Skeletal muscle cell (primary cell): ENCODE data around the gene OR2H1.
"Not testable (repeated sequence)": the region's sequence is repeated elsewhere in the genome, so short reads cannot be mapped to it uniquely, and the experiment has no call there.

Experiments
- DNase-seq: peaks from one replicate; pipeline ENCODE4 v3.0.0-alpha.2; 2010; ENCODE audit warnings: low read depth
- H3K4me3 ChIP-seq: 2 replicates; pipeline ENCODE4 v1.5.1; 2011; ENCODE audit warnings: low read depth, mild to moderate bottlenecking, control low read depth, low read length, moderate library complexity

Gene OR2H1

DNA sequence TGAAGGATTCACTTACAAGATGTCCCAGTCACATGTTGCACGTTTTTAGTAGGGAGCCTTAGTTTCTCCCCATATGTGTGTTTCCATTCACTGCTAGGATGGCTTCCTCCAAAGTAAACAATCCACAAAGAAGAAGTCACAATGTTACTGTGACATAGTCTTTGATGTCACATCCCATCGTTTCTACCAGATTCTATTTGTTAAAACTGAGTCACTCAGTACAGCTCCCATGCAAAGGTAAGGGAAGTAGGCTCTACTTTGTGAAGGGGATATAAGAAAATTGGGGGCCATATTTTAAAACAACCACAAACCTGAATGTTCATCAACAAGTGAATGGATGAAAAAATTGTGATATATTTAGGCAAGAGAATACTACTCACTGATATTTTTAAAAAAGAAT lies at the start of gene OR2H1, which contains the start of gene OR11A1:
Gene OR2H1 (plus strand): TSS at position 185 of the 400 bp plus-strand sequence. CDS start 4,615 bp downstream, outside the sequence.
Gene OR11A1 (minus strand): TSS at position 101 of the 400 bp plus-strand sequence. CDS start 29,430 bp downstream, outside the sequence.
- no peak for DNase-seq
- no peak within 1 kb of the TSS for H3K4me3 ChIP-seq

DNA sequence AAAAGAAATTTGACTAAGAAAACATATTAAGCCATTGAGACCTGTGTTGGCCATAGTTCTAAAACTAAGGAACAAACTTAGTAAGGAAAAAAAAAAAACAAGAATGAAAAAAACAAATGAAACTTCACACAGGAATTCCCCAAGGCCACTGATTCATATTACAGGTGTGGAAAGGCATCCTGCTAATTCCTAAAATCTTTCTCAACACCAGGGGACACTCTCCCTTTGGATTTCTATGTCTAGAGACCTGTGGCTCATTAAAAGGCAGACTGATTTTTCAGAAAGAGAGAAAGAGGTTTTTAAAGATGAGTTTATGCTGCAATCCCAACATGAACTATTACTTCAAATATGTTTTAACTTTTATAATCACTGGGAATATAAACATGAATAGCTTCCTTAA lies 42.4 kb upstream of the OR2H1 start, which contains the start of gene OR12D1:
Gene OR12D1 (plus strand): TSS at position 341 of the 400 bp plus-strand sequence.
- H3K4me3 ChIP-seq = no peak within 1 kb of the TSS
- DNase-seq = no peak

DNA sequence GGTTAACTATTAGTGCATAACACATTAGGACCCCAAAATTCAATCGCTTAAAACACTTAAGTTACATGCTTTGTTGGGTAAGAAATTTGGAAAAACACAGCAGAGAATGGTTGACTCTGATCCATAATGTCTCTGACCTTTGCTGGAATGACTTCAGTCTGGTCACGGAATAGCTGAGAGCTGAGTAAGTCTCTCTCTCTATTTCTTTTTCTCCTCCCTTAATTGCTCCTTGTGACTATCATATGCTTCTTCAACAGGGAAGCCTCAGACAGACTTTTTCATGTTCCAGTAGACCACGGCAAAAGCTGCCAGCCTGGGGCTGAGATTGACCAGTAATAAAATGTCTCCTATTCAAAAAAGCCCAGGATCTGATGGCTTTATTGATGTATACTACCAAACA lies 37.4 kb upstream of the OR2H1 start:
- no peak overlapping the region for H3K4me3 ChIP-seq
- no peak for DNase-seq

DNA sequence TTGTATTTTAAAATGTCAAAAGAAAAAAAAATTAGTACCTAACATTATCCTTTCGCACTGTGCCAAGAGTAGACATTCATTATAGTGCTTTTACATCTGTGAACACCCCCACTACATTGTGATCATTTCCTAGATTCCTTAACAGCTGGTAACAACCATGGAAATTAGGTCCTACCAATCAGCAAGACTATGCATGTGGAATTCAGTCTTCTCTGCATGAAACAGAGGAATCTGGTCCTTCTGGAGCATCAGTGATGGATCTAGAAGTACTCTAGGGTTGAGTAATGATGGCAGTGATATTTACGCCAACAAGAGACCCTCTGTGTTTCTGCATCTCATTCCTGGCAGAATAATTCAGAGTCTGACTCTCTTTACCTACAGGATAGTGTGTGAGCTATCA lies 32.8 kb upstream of the OR2H1 start:
- DNase-seq = no peak
- no peak overlapping the region for H3K4me3 ChIP-seq

DNA sequence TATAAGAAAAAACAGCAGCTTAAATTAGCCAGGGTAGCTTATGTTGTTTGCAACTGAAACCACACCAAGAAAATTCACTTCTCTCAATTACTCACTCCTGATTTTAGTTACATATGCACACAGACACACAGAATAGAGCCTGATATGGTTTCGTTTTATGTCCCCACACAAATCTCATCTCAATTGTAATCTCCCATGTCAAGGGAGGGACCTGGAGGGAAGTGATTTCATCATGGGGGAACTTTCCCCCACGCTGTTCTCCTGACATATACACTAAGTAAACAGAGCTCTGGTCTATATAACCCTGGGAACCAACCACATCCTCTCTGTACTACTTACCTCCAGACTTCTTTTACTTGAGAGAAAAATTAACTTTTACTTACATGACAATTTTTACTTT lies 32.4 kb upstream of the OR2H1 start:
- no peak for DNase-seq
- no peak overlapping the region for H3K4me3 ChIP-seq

DNA sequence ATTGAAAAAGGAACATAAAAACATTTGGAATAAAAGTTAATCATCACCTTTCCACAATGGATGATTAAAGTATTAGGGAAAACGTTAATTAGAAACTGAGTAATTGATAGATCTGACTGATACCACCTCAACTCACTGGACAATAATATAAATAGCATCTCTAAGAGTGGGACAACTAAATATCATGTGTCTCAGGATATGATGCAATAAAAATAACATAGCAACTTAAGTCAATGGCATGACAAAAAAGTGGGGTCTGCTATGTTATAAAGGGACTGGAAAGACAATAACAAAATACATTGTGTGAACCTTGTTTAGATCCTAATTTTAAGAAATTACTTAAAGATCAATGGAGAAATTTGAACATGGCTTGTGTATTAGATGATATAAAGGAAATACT lies 31.9 kb upstream of the OR2H1 start:
- no peak for DNase-seq
- H3K4me3 ChIP-seq = no peak overlapping the region

DNA sequence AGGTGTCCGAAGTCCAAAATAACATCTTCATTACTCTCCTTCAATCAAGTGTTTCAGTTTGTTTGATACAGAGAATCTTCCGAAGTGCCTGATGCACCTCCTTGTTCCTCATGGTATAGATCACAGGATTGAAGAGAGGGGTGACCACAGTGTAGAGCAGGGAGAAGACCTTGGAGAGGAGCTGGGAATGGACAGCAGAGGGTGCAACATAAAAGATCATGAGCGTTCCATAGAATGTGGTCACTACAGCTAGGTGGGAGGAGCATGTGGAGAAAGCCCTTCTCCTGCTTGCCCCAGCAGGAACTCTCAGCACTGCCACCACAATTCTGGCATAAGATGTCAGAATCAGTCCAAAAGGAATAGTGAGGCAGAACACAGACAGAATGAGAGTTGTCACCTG lies 30.3 kb upstream of the OR2H1 start:
- no peak for DNase-seq
- no peak overlapping the region for H3K4me3 ChIP-seq

DNA sequence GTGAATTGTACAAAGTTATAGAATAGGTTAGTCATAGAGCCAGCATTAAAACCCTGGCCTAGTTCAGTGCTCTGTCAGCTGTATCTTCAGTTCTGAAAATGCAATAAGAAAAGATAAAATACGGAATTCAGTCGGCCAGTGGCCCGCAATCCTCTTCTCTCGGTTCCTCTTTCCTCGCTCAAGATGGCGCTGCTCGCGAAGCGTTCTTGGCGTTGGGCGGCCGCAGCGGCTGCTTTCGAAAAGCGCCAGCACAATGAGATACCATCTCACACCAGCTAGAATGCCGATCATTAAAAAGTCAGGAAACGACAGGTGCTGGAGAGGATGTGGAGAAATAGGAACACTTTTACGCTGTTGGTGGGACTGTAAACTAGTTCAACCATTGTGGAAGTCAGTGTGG lies 20.2 kb upstream of the OR2H1 start:
- H3K4me3 ChIP-seq, DNase-seq: not testable (repeated sequence)

DNA sequence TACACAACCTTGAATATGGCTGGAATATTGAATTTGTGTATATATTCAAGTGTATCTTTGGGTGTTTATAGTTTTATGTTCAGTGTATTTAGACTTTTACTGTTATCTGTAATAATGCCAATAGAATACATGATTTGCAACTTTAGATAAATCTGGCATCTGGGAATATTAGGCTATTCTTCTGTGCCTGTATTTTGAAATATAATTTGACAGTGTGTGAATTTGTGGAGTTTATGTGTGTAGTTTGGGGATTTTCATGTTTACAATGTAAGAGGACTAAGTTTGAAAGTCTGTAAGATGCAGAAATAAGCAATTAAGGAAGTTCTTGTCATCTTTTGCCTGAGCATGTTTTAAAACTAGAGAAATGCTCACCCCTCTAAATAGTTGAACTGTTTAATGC lies 17.9 kb upstream of the OR2H1 start, which contains the start of gene OR10C1:
Gene OR10C1 (plus strand): TSS at position 301 of the 400 bp plus-strand sequence. CDS start 710 bp downstream, outside the sequence.
- DNase-seq = no peak
- H3K4me3 ChIP-seq = no peak within 1 kb of the TSS

DNA sequence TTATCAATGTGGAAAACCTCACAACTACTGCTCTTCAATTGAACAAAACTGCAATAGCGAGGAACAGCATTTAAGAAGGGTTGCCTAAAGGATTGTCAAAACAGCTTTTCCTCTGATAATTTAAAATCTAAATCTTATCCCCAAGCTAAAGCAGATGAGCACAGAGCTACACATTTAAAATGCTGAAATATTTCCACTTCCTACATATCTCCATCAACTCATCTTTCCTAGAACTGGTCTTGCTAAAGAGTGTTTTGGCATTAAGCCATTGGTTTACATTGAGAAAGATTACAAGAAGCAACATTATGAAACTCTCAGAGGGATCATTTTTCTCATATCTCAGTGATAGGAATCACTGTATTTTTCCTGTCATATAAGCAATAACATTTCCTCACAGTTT lies 14.2 kb upstream of the OR2H1 start:
- no peak overlapping the region for H3K4me3 ChIP-seq
- DNase-seq = no peak

DNA sequence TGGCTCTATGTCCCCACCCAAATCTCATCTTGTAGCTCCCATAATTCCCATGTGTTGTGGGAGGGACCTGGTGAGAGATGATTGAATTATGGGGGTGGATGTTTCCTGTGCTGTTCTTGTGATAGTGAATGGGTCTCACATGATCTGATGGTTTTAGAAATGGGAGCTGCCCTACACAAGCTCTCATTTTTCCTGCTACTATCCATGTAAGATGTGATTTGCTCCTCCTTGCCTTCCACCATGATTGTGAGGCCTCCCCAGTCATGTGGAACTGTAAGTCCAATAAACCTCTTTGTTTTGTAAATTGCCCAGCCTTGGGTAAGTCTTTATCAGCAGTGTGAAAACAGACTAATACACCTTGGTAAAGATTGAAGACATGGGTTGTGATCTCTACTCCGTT lies 12.9 kb upstream of the OR2H1 start:
- DNase-seq, H3K4me3 ChIP-seq: not testable (repeated sequence)

DNA sequence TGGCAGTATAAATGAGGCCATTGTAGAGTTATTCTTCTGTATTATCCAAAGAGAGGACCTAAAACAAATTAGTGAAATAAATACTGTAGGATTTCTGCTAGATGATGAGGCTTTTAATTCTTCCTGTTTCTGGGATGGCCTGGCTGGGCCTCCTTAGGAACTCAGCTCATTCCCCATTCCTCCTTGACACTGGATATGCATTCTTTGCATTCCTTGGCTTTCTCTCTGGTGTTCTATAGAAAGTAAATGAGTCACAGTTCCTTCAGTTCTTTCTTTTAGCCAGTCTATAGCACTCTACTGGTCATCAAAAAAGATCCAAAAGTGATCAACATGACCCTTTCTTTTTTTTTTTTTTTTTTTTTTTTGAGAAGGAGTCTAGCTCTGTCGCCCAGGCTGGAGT lies 9.3 kb upstream of the OR2H1 start:
- no peak overlapping the region for H3K4me3 ChIP-seq

DNA sequence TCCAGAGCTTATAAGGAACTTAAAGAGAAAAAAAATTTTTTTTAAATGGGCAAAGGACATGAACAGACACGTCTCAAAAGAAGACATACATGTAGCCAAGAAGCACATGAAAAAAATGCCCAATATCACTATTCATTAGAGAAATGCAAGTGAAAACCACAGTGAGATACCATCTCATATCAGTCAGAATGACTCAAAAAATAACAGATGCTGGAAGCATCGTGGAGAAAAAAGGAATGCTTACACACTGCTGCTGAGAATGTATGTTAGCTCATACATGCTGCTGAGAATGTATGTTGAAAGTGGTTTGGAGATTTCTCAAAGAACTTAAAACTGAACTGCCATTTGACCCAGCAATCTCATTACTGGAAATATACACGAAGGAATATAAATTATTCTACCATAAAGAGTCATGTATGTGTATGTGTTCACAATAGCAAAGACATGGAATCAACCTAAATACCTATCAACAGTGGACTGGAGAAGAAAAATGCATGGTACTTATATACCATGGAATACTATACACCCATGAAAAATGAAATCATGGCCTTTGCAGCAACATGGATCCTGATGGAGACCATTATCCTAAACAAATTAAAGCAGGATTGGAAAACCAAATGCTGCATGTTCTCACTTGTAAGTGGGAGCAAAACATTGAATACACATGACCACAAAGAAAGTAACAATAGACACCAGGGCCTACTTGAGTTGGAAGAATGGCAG lies 5.3 kb upstream of the OR2H1 start:
- no peak for DNase-seq
- H3K4me3 ChIP-seq = no peak overlapping the region

More for the DNA sequence above, 9.3 kb upstream of the OR2H1 start:
- DNase-seq = no peak

DNA sequence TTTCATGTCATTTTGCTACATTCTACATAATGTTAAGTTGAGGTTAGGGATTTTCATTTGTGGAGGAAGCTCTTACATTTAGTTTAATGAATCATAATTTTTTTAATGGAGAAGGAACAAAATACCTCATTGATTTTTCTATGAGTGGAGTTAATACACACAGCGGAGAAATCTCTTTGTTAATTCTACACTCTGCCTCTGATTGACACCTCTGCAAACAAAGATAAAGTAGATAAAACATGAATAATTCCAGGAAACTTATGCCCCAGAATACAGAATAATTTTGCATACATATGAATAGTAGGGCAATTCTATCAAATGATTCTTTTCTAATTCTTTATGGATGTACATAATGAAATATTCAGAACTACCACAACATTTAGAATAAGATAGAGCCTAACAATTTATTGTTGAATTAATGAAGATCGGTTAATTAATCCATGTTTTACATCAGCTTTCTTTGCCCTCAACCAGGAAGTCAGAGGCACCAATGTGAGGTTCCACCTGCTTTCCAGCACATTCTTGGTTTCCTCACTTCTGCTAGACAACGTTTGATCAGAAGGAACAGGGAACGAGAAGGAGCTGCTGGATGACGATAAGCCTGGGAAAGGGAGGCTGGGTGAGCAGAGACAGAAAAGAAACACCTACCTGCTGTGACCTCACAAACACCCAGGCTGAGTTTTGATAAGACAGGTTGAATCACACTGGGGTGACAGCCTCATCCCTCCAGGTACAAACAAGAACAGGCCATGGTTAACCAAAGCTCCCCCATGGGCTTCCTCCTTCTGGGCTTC lies 4.3 kb downstream of the OR2H1 start:
- no peak for DNase-seq
- no peak overlapping the region for H3K4me3 ChIP-seq

DNA sequence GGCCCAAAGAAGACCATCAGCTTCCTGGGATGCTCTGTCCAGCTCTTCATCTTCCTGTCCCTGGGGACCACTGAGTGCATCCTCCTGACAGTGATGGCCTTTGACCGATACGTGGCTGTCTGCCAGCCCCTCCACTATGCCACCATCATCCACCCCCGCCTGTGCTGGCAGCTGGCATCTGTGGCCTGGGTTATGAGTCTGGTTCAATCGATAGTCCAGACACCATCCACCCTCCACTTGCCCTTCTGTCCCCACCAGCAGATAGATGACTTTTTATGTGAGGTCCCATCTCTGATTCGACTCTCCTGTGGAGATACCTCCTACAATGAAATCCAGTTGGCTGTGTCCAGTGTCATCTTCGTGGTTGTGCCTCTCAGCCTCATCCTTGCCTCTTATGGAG lies 5.1 kb downstream of the OR2H1 start:
- no peak for DNase-seq
- H3K4me3 ChIP-seq = no peak overlapping the region

DNA sequence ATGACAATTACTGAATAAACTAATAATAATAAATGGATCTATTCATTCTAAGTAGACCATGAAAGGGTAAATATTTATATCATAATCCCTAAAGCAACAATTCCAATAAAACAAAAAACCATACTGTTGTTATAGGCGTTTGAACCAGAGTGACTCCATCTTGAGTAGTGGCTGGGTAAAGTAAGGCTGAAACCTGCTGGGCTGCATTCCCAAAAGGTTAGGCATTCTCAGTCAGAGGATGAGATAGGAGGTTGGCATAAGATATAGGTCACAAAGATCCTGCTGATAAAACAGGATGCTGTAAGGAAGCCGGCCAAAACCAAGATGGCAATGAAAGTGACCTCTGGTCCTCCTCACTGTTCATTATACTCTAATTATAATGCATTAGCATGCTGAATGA lies 8.3 kb downstream of the OR2H1 start:
- no peak for DNase-seq

DNA sequence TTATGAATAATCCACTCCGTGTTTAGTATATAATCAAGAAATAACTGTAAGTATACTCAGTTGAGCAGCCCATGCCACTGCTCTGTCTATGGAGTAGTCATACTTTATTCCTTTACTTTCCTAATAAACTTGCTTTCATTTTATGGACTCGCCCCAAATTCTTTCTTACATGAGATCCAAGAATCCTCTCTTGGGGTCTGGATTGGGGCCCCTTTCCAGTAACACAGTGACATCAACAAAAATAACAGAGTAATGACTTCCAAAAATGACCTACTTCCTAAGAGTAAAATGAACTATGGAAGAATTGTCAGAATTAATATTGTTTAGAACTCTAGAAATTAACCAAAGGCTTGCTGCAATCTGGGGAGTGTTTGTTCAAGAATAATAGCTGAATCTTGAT lies 8.8 kb downstream of the OR2H1 start:
- no peak overlapping the region for H3K4me3 ChIP-seq
- DNase-seq = no peak

More for the DNA sequence above, 8.3 kb downstream of the OR2H1 start:
- H3K4me3 ChIP-seq = no peak overlapping the region

DNA sequence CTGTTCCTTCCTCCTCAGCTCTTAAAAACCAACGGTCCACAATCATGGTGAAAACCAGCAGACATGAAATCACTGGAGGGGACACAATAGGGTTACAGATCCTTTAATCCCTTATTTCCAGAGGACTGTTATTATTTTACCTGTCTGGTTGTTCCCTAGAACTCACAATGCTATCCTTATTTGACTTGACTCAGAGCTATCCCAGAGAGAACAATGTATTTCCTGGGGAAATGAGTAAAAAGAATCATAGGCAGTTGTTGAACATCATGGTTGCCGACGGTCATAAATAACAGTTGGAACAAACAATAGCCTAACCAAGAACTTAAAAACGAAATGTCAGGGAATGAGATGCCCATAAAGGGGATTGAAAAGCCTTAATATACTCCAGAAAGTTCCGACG lies 9.3 kb downstream of the OR2H1 start:
- DNase-seq = no peak
- H3K4me3 ChIP-seq = no peak overlapping the region

DNA sequence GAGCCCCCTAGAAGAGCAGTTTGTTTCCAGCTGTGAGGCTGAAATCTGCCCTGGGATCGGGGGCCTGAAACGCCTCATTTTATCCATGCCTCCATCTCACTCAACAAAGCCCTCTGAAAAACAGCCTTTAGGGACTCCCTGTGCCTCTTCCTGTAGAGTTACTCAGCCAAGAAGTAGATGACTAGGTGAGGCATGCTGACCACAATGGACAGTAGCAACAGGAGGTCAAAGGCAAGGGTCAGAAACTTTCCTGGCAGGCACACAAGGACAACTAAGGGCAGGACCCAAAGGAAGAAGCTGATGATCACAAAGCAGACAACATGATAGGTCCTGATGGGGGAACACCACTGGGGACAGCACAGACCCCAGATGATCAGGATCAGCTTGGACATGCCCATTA lies 18.0 kb downstream of the OR2H1 start:
- no peak for DNase-seq
- no peak overlapping the region for H3K4me3 ChIP-seq

DNA sequence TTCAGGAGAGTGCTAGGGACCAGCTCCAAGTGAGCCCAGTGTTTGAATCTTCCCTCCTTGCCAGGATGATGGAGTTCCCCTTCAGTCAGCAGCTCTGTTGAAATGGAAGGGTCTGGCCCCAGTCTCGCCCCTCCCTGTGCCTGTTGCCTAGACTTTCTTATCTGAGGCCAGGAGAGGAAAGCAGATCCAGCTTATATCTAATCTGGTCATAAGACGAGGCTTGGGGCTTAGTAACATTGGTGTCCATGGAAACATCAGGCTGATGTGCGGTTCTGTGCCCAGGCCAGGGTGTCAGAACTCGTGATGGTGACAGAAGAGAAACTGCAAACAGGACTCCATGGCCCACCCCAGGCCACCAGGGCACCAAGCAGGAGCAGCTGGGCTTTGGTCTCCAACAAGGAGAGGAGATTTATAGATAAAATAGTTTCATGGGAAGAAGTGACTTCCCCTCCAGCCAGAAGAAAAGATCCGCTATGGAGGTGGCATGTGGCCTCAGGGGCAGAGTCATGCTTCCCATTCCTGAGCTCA lies 21.0 kb downstream of the OR2H1 start:
- no peak for DNase-seq
- no peak overlapping the region for H3K4me3 ChIP-seq
